Stimulated activated naive CD8-positive, alpha-beta T cell treated with anti-CD3 and anti-CD28 coated beads, Interleukin-15, amount 100 ng/mL, for 72 hours (primary cell): ENCODE data around the gene TYMS.

Experiments used
- ATAC-seq: fragments of 150-1000 bp; cut with Tn5 transposase; 2 replicates; pipeline ENCODE4 v1.10.0; 2021; ENCODE audit warnings: mild to moderate bottlenecking, moderate library complexity
- DNase-seq, 2 donors: peaks; one replicate each; pipeline ENCODE4 v3.0.0; 2021 to 2022
- H3K27ac Mint-ChIP-seq, 2 donors: one replicate each; pipeline ENCODE4 v1.8.0; 2022; ENCODE audit warnings: mild to moderate bottlenecking in 2 of 2, mixed read lengths in 2 of 2, moderate library complexity in 2 of 2
- H3K27me3 Mint-ChIP-seq: one replicate; pipeline ENCODE4 v1.8.0; 2022; ENCODE audit warnings: mixed read lengths
- H3K4me1 Mint-ChIP-seq: one replicate; pipeline ENCODE4 v1.8.0; 2022; ENCODE audit warnings: mild to moderate bottlenecking, mixed read lengths
- H3K4me3 Mint-ChIP-seq, 2 donors: one replicate each; pipeline ENCODE4 v1.8.0; 2022; ENCODE audit warnings: mild to moderate bottlenecking in 2 of 2, mixed read lengths in 2 of 2, moderate library complexity in 1 of 2
- H3K9me3 Mint-ChIP-seq, 2 donors: one replicate each; pipeline ENCODE4 v1.8.0; 2022; ENCODE audit warnings: mixed read lengths in 2 of 2

Gene TYMS

DNA sequence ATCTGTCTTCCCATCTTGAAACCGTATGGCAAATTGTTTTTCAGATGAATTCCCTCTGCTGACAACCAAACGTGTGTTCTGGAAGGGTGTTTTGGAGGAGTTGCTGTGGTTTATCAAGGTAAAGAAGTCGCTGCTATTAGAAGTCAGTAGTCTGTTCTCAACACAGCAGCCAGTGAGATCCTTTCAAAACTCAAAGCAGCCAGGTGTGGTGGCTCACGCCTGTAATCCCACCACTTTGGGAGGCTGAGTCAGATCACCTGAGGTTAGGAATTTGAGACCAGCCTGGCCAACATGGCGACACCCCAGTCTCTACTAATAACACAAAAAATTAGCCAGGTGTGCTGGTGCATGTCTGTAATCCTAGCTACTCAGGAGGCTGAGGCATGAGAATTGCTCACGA is 2.1 kb downstream of the TYMS start:
- H3K27me3 Mint-ChIP-seq: peaks cover 18% of the 10 kb centered on the region
- DNase-seq (no peak), ATAC-seq (no peak)
- peak overlapping the region; percentile 90 to 92 for H3K4me3 Mint-ChIP-seq
- peaks cover 49% of the 10 kb centered on the region for H3K4me1 Mint-ChIP-seq
- H3K27ac Mint-ChIP-seq: no peak overlapping the region
- H3K9me3 Mint-ChIP-seq: peaks cover 9 to 12% of the 10 kb centered on the region in 2 donors

GRCh38 chr18:662197-662596 is 4.7 kb downstream of the TYMS start:
- no peak overlapping the region for H3K4me3 Mint-ChIP-seq

DNA sequence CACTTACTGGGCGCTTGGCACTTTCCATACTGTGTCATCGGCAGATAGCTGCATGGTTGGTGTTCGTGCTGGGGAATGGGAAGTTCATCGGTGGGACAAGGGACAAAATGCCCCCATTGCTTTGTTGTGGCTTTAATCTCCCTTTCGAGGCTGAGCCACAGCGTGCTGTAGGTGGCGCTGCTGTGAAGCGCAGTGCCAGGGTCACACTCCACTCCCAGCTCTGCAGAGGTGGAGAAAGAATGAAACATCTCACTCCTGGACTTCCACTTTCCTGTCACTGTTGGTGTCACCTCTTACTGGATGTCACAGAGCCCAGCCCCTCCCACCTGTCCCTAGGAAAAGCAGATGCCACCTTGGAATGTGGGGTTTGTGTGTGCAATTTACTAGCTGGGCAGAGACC is 8.7 kb downstream of the TYMS start:
- DNase-seq (no peak), ATAC-seq (peak; percentile 49)
- H3K27ac Mint-ChIP-seq: peak overlapping the region in 1 of 2 donors; percentile 74
- no peaks in the 10 kb centered on the region for H3K27me3 Mint-ChIP-seq
- peaks cover 14% of the 10 kb centered on the region for H3K4me1 Mint-ChIP-seq
- H3K4me3 Mint-ChIP-seq: no peak overlapping the region
- peaks cover 9 to 19% of the 10 kb centered on the region in 2 donors for H3K9me3 Mint-ChIP-seq

More at GRCh38 chr18:662197-662596, 4.7 kb downstream of the TYMS start:
- peaks cover 15 to 21% of the 10 kb centered on the region in 2 donors for H3K9me3 Mint-ChIP-seq
- peaks cover 32% of the 10 kb centered on the region for H3K4me1 Mint-ChIP-seq
- ATAC-seq (no peak), DNase-seq (no peak)
- peak overlapping the region in 1 of 2 donors; percentile 95 for H3K27ac Mint-ChIP-seq
- no peaks in the 10 kb centered on the region for H3K27me3 Mint-ChIP-seq

DNA sequence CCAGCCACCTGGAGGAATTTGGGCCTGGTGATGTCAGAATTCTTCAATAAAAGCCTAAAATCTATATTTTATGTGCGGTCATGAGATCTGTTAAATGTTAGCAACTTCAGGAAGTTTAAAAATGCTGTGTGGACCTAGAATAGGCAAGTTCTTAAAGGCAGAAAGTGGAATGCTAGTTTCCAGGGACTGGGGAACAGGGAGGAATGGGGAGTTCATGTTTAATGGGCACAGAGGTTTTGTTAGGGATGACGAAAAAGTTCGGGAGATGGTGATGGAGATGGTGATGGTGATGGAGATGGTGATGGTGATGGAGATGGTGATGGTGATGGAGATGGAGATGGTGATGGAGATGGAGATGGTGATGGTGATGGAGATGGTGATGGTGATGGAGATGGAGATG is 9.2 kb downstream of the TYMS start:
- Mint-ChIP-seq H3K27me3 (no peaks in the 10 kb centered on the region), H3K4me1 (peaks cover 10% of the 10 kb centered on the region), H3K27ac (peak overlapping the region in 1 of 2 donors; percentile 78)

GRCh38 chr18:668260-668659 is 10.8 kb downstream of the TYMS start:
- no peak for ATAC-seq

More for the DNA sequence above, 9.2 kb downstream of the TYMS start:
- Mint-ChIP-seq H3K4me3 (peak overlapping the region in 1 of 2 donors; percentile 13), H3K9me3 (peaks cover 5 to 15% of the 10 kb centered on the region in 2 donors)
- DNase-seq (no peak), ATAC-seq (no peak)

GRCh38 chr18:669077-669476 is 11.6 kb downstream of the TYMS start:
- H3K4me3 Mint-ChIP-seq: no peak overlapping the region
- DNase-seq: no peak
- no peak overlapping the region for H3K27ac Mint-ChIP-seq
- H3K27me3 Mint-ChIP-seq: no peaks in the 10 kb centered on the region
- H3K4me1 Mint-ChIP-seq: peaks cover 5% of the 10 kb centered on the region
- H3K9me3 Mint-ChIP-seq: peaks cover 5 to 9% of the 10 kb centered on the region in 2 donors
- ATAC-seq: peak; percentile 45

More at GRCh38 chr18:668260-668659, 10.8 kb downstream of the TYMS start:
- peaks cover 5 to 9% of the 10 kb centered on the region in 2 donors for H3K9me3 Mint-ChIP-seq
- DNase-seq: no peak
- H3K27ac Mint-ChIP-seq: peak overlapping the region in 1 of 2 donors; percentile 49
- no peaks in the 10 kb centered on the region for H3K27me3 Mint-ChIP-seq
- no peak overlapping the region for H3K4me3 Mint-ChIP-seq
- H3K4me1 Mint-ChIP-seq: peaks cover 5% of the 10 kb centered on the region

DNA sequence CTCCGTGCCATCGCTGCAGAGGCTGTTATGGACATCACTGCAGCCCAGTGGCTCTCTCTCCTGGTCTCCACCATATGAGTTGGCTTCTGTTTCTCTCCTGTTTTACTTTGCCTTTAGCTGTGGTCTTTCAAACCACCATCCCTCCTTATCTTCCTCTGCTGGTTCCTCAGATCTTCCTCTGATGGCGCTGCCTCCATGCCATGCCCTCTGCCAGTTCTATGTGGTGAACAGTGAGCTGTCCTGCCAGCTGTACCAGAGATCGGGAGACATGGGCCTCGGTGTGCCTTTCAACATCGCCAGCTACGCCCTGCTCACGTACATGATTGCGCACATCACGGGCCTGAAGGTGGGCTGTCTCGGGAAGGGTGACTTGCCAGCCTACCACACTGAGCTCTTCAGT is 13.1 kb downstream of the TYMS start:
- ATAC-seq: no peak
- peaks cover 5% of the 10 kb centered on the region for H3K4me1 Mint-ChIP-seq
- H3K27me3 Mint-ChIP-seq: no peaks in the 10 kb centered on the region
- no peak for DNase-seq
- peaks cover 5 to 9% of the 10 kb centered on the region in 2 donors for H3K9me3 Mint-ChIP-seq
- H3K4me3 Mint-ChIP-seq: no peak overlapping the region
- peak overlapping the region in 1 of 2 donors; percentile 61 for H3K27ac Mint-ChIP-seq

- Mint-ChIP-seq H3K27ac (peak overlapping the region; percentile 40 to 67), H3K9me3 (peaks cover 5 to 7% of the 10 kb centered on the region in 2 donors), H3K27me3 (no peaks in the 10 kb centered on the region), H3K4me1 (peaks cover 5% of the 10 kb centered on the region), H3K4me3 (no peak overlapping the region)
- ATAC-seq: no peak
- DNase-seq: no peak
These were observed 14.0 kb downstream of the TYMS start for GRCh38 chr18:671405-671804.

DNA sequence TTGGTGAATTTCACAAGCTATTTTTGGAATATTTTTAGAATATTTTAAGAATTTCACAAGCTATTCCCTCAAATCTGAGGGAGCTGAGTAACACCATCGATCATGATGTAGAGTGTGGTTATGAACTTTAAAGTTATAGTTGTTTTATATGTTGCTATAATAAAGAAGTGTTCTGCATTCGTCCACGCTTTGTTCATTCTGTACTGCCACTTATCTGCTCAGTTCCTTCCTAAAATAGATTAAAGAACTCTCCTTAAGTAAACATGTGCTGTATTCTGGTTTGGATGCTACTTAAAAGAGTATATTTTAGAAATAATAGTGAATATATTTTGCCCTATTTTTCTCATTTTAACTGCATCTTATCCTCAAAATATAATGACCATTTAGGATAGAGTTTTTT is 15.9 kb downstream of the TYMS start:
- ATAC-seq: no peak
- Mint-ChIP-seq H3K27me3 (no peaks in the 10 kb centered on the region), H3K4me1 (no peaks in the 10 kb centered on the region), H3K9me3 (no peaks in the 10 kb centered on the region), H3K4me3 (no peak overlapping the region), H3K27ac (no peak overlapping the region)
- no peak for DNase-seq

GRCh38 chr18:673769-674168 is 16.3 kb downstream of the TYMS start:
- DNase-seq (no peak), ATAC-seq (no peak)
- no peak overlapping the region for H3K4me3 Mint-ChIP-seq
- H3K27me3 Mint-ChIP-seq: no peaks in the 10 kb centered on the region
- H3K9me3 Mint-ChIP-seq: no peaks in the 10 kb centered on the region
- H3K27ac Mint-ChIP-seq: no peak overlapping the region
- H3K4me1 Mint-ChIP-seq: no peaks in the 10 kb centered on the region

GRCh38 chr18:675307-675706 is 17.9 kb downstream of the TYMS start:
- Mint-ChIP-seq H3K9me3 (no peaks in the 10 kb centered on the region), H3K27ac (peak overlapping the region in 1 of 2 donors; percentile 27), H3K4me1 (no peaks in the 10 kb centered on the region), H3K4me3 (no peak overlapping the region), H3K27me3 (no peaks in the 10 kb centered on the region)
- DNase-seq: no peak
- peak; percentile 4 for ATAC-seq

GRCh38 chr18:676069-676468 is 18.6 kb downstream of the TYMS start:
- Mint-ChIP-seq H3K4me3 (no peak overlapping the region), H3K4me1 (peaks cover 2% of the 10 kb centered on the region), H3K27ac (peak overlapping the region in 1 of 2 donors; percentile 27), H3K9me3 (no peaks in the 10 kb centered on the region), H3K27me3 (no peaks in the 10 kb centered on the region)
- DNase-seq (no peak), ATAC-seq (peak; percentile 14)

DNA sequence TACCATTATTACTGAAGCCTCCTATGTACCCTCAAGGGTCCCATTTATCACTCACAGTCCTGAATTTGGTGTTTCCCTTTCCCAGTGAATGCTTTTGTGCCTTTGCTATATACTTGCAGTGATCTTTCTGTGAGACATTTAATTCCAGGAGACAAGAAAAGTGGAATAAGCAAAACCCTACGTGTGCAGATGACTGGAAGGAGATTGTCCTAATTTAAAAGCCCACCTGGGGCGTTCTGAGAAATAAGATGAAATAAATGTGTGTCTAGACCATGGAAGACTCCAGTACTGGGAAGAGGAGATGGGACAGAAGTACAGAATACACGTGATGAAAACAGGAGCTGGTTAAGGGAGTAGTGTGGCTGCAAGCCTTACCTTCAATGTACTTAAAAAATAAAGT is 19.3 kb downstream of the TYMS start:
- no peaks in the 10 kb centered on the region for H3K27me3 Mint-ChIP-seq

GRCh38 chr18:677145-677544 is 19.7 kb downstream of the TYMS start:
- peaks cover 12% of the 10 kb centered on the region for H3K4me1 Mint-ChIP-seq

More for the DNA sequence above, 19.3 kb downstream of the TYMS start:
- H3K9me3 Mint-ChIP-seq: no peaks in the 10 kb centered on the region
- H3K4me3 Mint-ChIP-seq: no peak overlapping the region
- DNase-seq: no peak
- H3K4me1 Mint-ChIP-seq: peaks cover 8% of the 10 kb centered on the region
- no peak for ATAC-seq
- H3K27ac Mint-ChIP-seq: no peak overlapping the region

GRCh38 chr18:677951-678381 is 20.5 kb downstream of the TYMS start:
- ATAC-seq: no peak
- Mint-ChIP-seq H3K27me3 (no peaks in the 10 kb centered on the region), H3K9me3 (no peaks in the 10 kb centered on the region), H3K4me3 (no peak overlapping the region), H3K4me1 (peaks cover 21% of the 10 kb centered on the region), H3K27ac (no peak overlapping the region)
- DNase-seq: no peak

More at GRCh38 chr18:677145-677544, 19.7 kb downstream of the TYMS start:
- no peak for ATAC-seq
- no peak for DNase-seq
- peak overlapping the region in 1 of 2 donors; percentile 84 for H3K27ac Mint-ChIP-seq
- no peak overlapping the region for H3K4me3 Mint-ChIP-seq
- H3K9me3 Mint-ChIP-seq: no peaks in the 10 kb centered on the region
- no peaks in the 10 kb centered on the region for H3K27me3 Mint-ChIP-seq

GRCh38 chr18:678482-679182 is 21.2 kb downstream of the TYMS start:
- ATAC-seq: no peak

More at GRCh38 chr18:678482-679182, 21.2 kb downstream of the TYMS start:
- no peak for DNase-seq
- no peaks in the 10 kb centered on the region for H3K9me3 Mint-ChIP-seq
- H3K4me1 Mint-ChIP-seq: peaks cover 27% of the 10 kb centered on the region
- no peak overlapping the region for H3K27ac Mint-ChIP-seq
- H3K4me3 Mint-ChIP-seq: no peak overlapping the region
- H3K27me3 Mint-ChIP-seq: no peaks in the 10 kb centered on the region
